Measurements from ENCODE around the gene EML6. TPM values are rescaled to one million over a fixed set of nuclear protein-coding genes. Genes with fewer than 3 reads are reported as not detected.

EML6 gene
- total RNA-seq, 1 donor from 2014 or later, result 1.6 TPM

GRCh38 chr2:54999182-54999581 lies 275.7 kb downstream of the EML6 start:
- no peak for DNase-seq (ENCODE audit: low read depth)

GRCh38 chr2:55000341-55000740 lies 276.9 kb downstream of the EML6 start:
- no peak for DNase-seq (ENCODE audit: low read depth)

- DNase-seq (ENCODE audit: low read depth), result no peak
Observed at GRCh38 chr2:55001716-55002115, 278.3 kb downstream of the EML6 start.

GRCh38 chr2:55003706-55004639 lies 280.5 kb downstream of the EML6 start:
- no peak for DNase-seq (ENCODE audit: low read depth)

GRCh38 chr2:55006306-55006705 lies 282.8 kb downstream of the EML6 start:
- no peak for DNase-seq (ENCODE audit: low read depth)

GRCh38 chr2:55009277-55010060 lies 286.0 kb downstream of the EML6 start:
- DNase-seq (ENCODE audit: low read depth), result no peak

GRCh38 chr2:55010149-55010591 lies 286.7 kb downstream of the EML6 start:
- peak; percentile 81 for DNase-seq (ENCODE audit: low read depth)

- peak; percentile 74 for DNase-seq (ENCODE audit: low read depth)
Observed at GRCh38 chr2:55010915-55011314, 287.5 kb downstream of the EML6 start.

GRCh38 chr2:55011831-55012671 lies 288.6 kb downstream of the EML6 start:
- peak; percentile 73 for DNase-seq (ENCODE audit: low read depth)

GRCh38 chr2:55012672-55013484 lies 289.4 kb downstream of the EML6 start:
- DNase-seq (ENCODE audit: low read depth), result no peak

- DNase-seq (ENCODE audit: low read depth), result peak; percentile 37
Observed at GRCh38 chr2:55013936-55014335, 290.5 kb downstream of the EML6 start.

GRCh38 chr2:55014962-55015939 lies 291.8 kb downstream of the EML6 start:
- peak; percentile 94 for DNase-seq (ENCODE audit: low read depth)

- no peak for DNase-seq (ENCODE audit: low read depth)
Observed at GRCh38 chr2:55017428-55017827, 294.0 kb downstream of the EML6 start.

- DNase-seq (ENCODE audit: low read depth), result no peak
Observed at GRCh38 chr2:55017880-55018279, 294.4 kb downstream of the EML6 start.

- DNase-seq (ENCODE audit: low read depth), result no peak
Observed at GRCh38 chr2:55018619-55019018, 295.2 kb downstream of the EML6 start.

- no peak for DNase-seq (ENCODE audit: low read depth)
Observed at GRCh38 chr2:55019526-55020258, 296.2 kb downstream of the EML6 start.

Measured in renal cortical epithelial cell (primary cell).